Measurements from ENCODE around the gene ALG14. TPM values are rescaled to one million over a fixed set of nuclear protein-coding genes. Genes with fewer than 3 reads are reported as not detected.

Gene ALG14
- total RNA-seq, 1 donor from 2014 or later: 0.74 TPM

DNA sequence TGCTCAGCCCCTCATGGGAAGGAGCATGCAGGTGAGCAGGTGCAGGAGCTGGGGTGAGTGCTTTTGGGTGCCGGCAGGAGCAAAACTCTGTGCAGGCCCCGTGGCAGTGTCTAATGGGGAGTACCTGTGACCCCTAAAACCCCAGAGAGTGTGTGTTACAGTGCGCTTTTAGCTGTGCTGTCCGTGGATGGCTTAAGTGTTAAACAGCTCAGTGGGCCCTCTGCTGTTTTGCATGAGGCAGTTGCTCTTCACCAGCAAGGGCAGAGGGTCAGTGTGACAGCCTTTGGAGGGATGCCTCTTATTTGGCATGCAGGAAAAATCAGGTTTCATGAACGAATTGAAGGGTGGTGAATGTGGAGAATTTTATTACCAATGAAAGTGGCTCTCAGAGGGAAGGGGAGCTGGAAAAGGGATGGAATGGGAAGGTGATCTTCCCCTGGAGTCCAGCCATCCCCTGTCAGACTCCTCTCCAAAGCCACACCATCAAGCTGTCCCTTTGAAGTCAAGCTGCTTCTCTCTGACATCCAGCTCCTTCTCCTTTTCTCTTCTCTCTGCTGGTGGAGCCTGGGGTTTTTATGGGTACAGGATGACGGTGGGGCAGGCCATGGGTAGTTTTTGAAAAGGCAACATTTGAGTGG lies 17.0 kb upstream of the ALG14 start:
- Histone ChIP-seq H3K9me3 (peaks cover 8% of the 10 kb centered on the region), H3K4me3 (no peak overlapping the region), H3K4me1 (no peaks in the 10 kb centered on the region), H3K27ac (no peak overlapping the region), H3K27me3 (no peaks in the 10 kb centered on the region), H3K36me3 (no peaks in the 10 kb centered on the region)
- no peak for DNase-seq (ENCODE audit: extremely low spot score in 2 of 2)
- TF ChIP-seq, protein P1, sequence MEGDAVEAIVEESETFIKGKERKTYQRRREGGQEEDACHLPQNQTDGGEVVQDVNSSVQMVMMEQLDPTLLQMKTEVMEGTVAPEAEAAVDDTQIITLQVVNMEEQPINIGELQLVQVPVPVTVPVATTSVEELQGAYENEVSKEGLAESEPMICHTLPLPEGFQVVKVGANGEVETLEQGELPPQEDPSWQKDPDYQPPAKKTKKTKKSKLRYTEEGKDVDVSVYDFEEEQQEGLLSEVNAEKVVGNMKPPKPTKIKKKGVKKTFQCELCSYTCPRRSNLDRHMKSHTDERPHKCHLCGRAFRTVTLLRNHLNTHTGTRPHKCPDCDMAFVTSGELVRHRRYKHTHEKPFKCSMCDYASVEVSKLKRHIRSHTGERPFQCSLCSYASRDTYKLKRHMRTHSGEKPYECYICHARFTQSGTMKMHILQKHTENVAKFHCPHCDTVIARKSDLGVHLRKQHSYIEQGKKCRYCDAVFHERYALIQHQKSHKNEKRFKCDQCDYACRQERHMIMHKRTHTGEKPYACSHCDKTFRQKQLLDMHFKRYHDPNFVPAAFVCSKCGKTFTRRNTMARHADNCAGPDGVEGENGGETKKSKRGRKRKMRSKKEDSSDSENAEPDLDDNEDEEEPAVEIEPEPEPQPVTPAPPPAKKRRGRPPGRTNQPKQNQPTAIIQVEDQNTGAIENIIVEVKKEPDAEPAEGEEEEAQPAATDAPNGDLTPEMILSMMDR (IDR thresholded peaks at IDR 0.05): no peak
- TF ChIP-seq POLR2A (IDR thresholded peaks at IDR 0.05) (no peak), POLR2AphosphoS5 (IDR thresholded peaks at IDR 0.05; ENCODE audit: insufficient read depth in 1 of 2, low read depth in 1 of 2) (no peak)
- intact Hi-C loops (cut with DNase I): no loop called here

DNA sequence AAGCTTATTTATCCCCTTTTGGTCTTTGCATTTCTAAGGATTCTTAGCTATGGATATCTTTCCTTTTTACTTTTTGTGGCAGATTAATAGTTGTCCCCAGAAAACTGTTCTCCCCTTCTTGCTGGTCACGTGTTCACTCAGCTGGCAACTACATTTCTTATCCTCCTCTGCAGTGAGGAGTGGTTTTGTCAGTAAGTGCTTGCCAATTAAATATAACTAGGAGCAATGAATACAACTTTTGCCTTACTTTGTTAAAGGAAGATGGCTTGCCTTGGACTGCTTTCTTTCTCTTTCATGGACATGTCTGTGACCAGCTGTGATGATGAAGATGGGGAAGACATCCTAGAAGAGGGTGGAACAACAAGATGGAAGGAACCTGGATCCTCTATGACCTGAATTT lies 15.6 kb upstream of the ALG14 start:
- H3K27me3 ChIP-seq: no peaks in the 10 kb centered on the region
- no peak overlapping the region for H3K27ac ChIP-seq
- H3K4me3 ChIP-seq: no peak overlapping the region
- no peak for DNase-seq (ENCODE audit: extremely low spot score in 2 of 2)
- intact Hi-C loops (cut with DNase I): no loop called here
- no peaks in the 10 kb centered on the region for H3K36me3 ChIP-seq
- H3K4me1 ChIP-seq: no peaks in the 10 kb centered on the region
- TF ChIP-seq, protein P1 (IDR thresholded peaks at IDR 0.05): no peak
- no peak for TF ChIP-seq POLR2A (IDR thresholded peaks at IDR 0.05)
- no peak for TF ChIP-seq POLR2AphosphoS5 (IDR thresholded peaks at IDR 0.05; ENCODE audit: insufficient read depth in 1 of 2, low read depth in 1 of 2)
- H3K9me3 ChIP-seq: peaks cover 8% of the 10 kb centered on the region

DNA sequence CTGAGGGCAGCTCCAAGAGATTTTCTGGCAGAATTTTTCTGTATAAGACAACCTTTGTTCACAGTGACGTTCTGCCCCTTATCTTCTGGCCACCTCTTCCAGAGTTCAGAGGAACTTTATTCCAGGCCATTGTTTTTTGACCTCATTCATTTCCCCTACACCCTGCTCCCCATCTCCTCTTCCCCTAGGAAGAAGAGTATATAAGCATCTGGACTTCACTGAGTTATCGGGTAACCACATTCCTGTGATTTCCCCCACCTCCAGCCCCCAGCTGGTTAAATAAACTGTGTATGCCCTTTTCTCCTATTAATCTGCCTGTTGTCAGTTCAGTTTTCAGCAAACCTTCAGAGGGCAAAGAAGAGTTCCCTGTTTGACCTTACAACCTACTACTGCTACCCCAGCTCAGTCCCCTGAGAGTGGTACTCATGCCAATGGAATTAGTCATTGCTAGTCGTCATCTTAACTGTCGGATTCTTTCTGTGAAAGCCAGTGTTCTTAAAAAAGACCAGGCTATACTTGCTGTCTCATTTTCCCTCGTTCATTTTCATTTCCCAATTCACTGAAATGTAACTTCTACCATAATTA lies 14.3 kb upstream of the ALG14 start:
- Histone ChIP-seq H3K9me3 (peaks cover 8% of the 10 kb centered on the region), H3K4me1 (no peaks in the 10 kb centered on the region), H3K27me3 (no peaks in the 10 kb centered on the region), H3K4me3 (no peak overlapping the region), H3K27ac (no peak overlapping the region), H3K36me3 (no peaks in the 10 kb centered on the region)
- TF ChIP-seq POLR2A (IDR thresholded peaks at IDR 0.05): no peak
- TF ChIP-seq, protein P1 (IDR thresholded peaks at IDR 0.05): no peak
- TF ChIP-seq POLR2AphosphoS5 (IDR thresholded peaks at IDR 0.05; ENCODE audit: insufficient read depth in 1 of 2, low read depth in 1 of 2): no peak
- intact Hi-C loops (cut with DNase I): loop anchor here (2.0 kb wide), 1 partner anchor 146 kb away; no protein-coding TSS in a partner anchor
- DNase-seq (ENCODE audit: extremely low spot score in 2 of 2): no peak

DNA sequence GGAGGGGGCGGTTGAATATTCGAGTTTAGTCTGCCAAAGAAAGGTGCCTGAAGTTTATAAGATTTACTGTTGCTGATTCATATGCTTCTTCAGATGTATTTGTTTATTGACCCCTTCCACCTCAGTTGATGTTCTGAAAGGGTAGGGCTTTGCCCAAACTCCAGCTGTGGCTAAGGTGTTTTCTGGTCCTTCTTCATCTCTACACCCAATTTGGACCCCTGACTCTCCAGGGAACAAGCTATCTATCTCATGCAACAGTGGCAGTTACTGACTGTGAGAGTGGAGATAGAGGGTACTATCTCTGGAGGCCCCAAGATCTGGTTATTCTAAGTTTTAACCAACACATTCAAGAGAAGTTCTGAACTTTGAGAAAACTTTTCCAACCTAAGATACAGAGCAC lies 12.6 kb upstream of the ALG14 start:
- no peak overlapping the region for H3K4me3 ChIP-seq
- no peaks in the 10 kb centered on the region for H3K36me3 ChIP-seq
- TF ChIP-seq POLR2AphosphoS5 (IDR thresholded peaks at IDR 0.05; ENCODE audit: insufficient read depth in 1 of 2, low read depth in 1 of 2) (no peak), POLR2A (IDR thresholded peaks at IDR 0.05) (no peak)
- TF ChIP-seq, protein P1 (IDR thresholded peaks at IDR 0.05): no peak
- no peak for DNase-seq (ENCODE audit: extremely low spot score in 2 of 2)
- intact Hi-C loops (cut with DNase I): no loop called here
- no peak overlapping the region for H3K27ac ChIP-seq
- H3K9me3 ChIP-seq: peaks cover 6% of the 10 kb centered on the region
- H3K27me3 ChIP-seq: no peaks in the 10 kb centered on the region
- no peaks in the 10 kb centered on the region for H3K4me1 ChIP-seq
